ENCODE results near the gene TSPAN3. TPM values are rescaled to one million over a fixed set of nuclear protein-coding genes. Genes with fewer than 3 reads are reported as not detected.

TSPAN3 gene
- 146 and 184 TPM in 2 replicates for total RNA-seq

GRCh38 chr15:77070495-77071304 is at the start of gene TSPAN3:
TSS of gene TSPAN3 (minus strand) at chr15:77071109. CDS start at chr15:77070954, 155 bp downstream.

GRCh38 chr15:76994971-76995945 is 75.7 kb downstream of the TSPAN3 start, which contains the start of gene PSTPIP1:
TSS of gene PSTPIP1 (plus strand) at chr15:76995126. CDS start at chr15:76995574, 448 bp downstream.

Other genes with a start within 250 kb of the TSPAN3 start
- gene SCAPER, start 165.8 kb downstream of the TSPAN3 start, total RNA-seq = 7.0 and 9.8 TPM in 2 replicates
- 26.3 and 55.0 TPM in 2 replicates for gene RCN2, start 139.4 kb downstream of the TSPAN3 start, total RNA-seq
- 0.72 TPM in 1 of 2 replicates, not detected in the other for gene PSTPIP1, start 76.0 kb downstream of the TSPAN3 start, total RNA-seq

Measured in tracheal epithelial cell (primary cell).